Lower leg skin (tissue), 3 donors: ENCODE measurements around the gene CAPNS1.

Experiments used
- POLR2A ChIP-seq, 2 donors: fragments of 450-650 bp; IDR thresholded peaks; one replicate each; pipeline ENCODE4 v1.6.1; 2016 to 2017; ENCODE audit warnings: antibody characterized with exemption in 2 of 2, mild to moderate bottlenecking in 1 of 2, moderate library complexity in 1 of 2
- TF ChIP-seq, protein P1 (sequence below), 3 donors: fragments of 450-650 bp; IDR thresholded peaks; one replicate each; pipeline ENCODE4 v1.5.1; 2016; ENCODE audit warnings: antibody characterized with exemption in 3 of 3, mild to moderate bottlenecking in 3 of 3, moderate library complexity in 2 of 3

DNA sequence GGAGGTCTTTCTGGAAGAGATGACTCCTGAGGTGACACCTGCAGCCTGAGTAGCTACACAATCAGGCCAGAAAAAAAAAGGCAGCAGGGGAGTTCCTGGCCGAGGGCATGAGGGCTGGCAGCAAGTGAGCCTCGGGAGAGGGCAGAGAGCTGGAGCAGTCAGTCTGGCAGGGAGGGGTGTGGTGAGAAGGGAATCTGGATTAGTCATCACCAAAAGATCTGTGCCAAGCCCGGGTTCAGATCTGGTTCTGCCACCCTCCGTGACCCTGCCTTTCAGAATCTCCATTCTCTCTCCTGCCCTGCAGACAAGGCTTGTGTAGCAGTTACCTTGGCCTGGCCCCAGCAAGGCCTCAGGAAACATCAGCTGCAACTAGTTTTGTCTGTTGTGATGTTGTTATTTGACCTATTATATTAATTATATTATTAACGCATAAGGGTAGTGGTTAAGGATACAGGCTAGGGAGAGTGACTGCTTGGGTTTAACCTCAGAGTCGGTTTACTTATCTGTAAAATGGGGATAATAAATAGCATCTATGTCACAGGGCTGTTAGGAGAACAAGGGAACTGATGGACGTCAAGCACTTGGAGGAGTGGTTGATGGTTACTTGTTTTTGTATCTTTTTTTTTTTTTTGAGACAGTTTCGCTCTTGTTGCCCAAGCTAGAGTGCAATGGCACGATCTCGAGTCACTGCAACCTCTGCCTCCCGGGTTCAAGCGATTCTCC, 2.7 kb upstream of the CAPNS1 start:
- TF ChIP-seq POLR2A (IDR thresholded peaks at IDR 0.05) = no peak
- TF ChIP-seq, protein P1, sequence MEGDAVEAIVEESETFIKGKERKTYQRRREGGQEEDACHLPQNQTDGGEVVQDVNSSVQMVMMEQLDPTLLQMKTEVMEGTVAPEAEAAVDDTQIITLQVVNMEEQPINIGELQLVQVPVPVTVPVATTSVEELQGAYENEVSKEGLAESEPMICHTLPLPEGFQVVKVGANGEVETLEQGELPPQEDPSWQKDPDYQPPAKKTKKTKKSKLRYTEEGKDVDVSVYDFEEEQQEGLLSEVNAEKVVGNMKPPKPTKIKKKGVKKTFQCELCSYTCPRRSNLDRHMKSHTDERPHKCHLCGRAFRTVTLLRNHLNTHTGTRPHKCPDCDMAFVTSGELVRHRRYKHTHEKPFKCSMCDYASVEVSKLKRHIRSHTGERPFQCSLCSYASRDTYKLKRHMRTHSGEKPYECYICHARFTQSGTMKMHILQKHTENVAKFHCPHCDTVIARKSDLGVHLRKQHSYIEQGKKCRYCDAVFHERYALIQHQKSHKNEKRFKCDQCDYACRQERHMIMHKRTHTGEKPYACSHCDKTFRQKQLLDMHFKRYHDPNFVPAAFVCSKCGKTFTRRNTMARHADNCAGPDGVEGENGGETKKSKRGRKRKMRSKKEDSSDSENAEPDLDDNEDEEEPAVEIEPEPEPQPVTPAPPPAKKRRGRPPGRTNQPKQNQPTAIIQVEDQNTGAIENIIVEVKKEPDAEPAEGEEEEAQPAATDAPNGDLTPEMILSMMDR (IDR thresholded peaks at IDR 0.05) = no peak
